ENCODE measurements around the gene CMTM4.

GRCh38 chr16:66689282-66689681 is 7.3 kb downstream of the CMTM4 start:
- TF ChIP-seq POLR2A (IDR thresholded peaks at IDR 0.05) = no peak
- no peak for TF ChIP-seq CTCF (IDR thresholded peaks at IDR 0.05)
- no peak for TF ChIP-seq POLR2AphosphoS5 (IDR thresholded peaks at IDR 0.05)

All from suprapubic skin (tissue), 4 donors.